Left lung (tissue), 10 donors: ENCODE measurements around the gene RAP1GAP. TPM values are rescaled to one million over a fixed set of nuclear protein-coding genes. Genes with fewer than 3 reads are reported as not detected.
A peak's percentile ranks its signal among the peaks of the same experiment; 100 is the strongest.

Source experiments
- ATAC-seq: fragments of 200-7000 bp; cut with Tn5 transposase; one replicate; pipeline ENCODE4 v1.9.1; 2020; ENCODE audit warnings: moderate library complexity
- DNase-seq, 4 donors: peaks; one replicate each; pipeline ENCODE4 v3.0.0-alpha.2; 2013 to 2020
- H3K27ac ChIP-seq, 2 donors: fragments of 200-600 bp; sonication (generic) in 1 of 2; one replicate each; pipeline versions ENCODE4 v1.5.0 to v1.8.0; 2020 to 2021
- H3K27me3 ChIP-seq, 2 donors: fragments of 200-600 bp; sonication (generic) in 1 of 2; one replicate each; pipeline versions ENCODE4 v1.5.0 to v1.8.0; 2020 to 2021
- H3K36me3 ChIP-seq, 2 donors: fragments of 200-600 bp; sonication (generic) in 1 of 2; one replicate each; pipeline versions ENCODE4 v1.5.0 to v1.8.0; 2020 to 2021
- H3K4me1 ChIP-seq, 2 donors: fragments of 200-600 bp; one replicate each; pipeline ENCODE4 v1.8.0; 2021
- H3K4me3 ChIP-seq, 2 donors: fragments of 200-600 bp; sonication (generic) in 1 of 2; one replicate each; pipeline versions ENCODE4 v1.5.0 to v1.8.0; 2020 to 2021; ENCODE audit warnings: mild to moderate bottlenecking in 1 of 2
- H3K9me3 ChIP-seq, 2 donors: fragments of 200-600 bp; sonication (generic) in 1 of 2; one replicate each; pipeline versions ENCODE4 v1.5.0 to v1.8.0; 2020 to 2021
- intact Hi-C, 2 donors: fragments of 100-400 bp; cut with DNase I; formaldehyde crosslinking; loops; one replicate each; pipeline versions ENCODE4 v1.11.2 to v1.14.2; 2022
- polyA plus RNA-seq, 6 donors: library from polyadenylated mRNA; unstranded; fragments of 120-200 nt; gene quantifications; one replicate each; pipeline ENCODE4 v1.2.1, GENCODE V29; 2013; ENCODE audit not compliant: insufficient read length in 6 of 6
- total RNA-seq, 2 donors: library from RNA; stranded (reverse); fragmentation: NEBNext Ultra II Directional; extraction: Animal tissue kit (Norgen Biotek cat#: 25700); gene quantifications; one replicate each; pipeline ENCODE4 v1.2.1, GENCODE V29; 2021
- TF ChIP-seq, protein P1 (sequence below), 2 donors: fragments of 200-600 bp; sonication (generic) in 1 of 2; IDR thresholded peaks; one replicate each; pipeline versions ENCODE4 v1.5.0 to v1.8.0; 2021; ENCODE audit warnings: antibody characterized with exemption in 2 of 2
- donor health status: DM: no; HTN: yes; CAD: no.
- donor health status: DM: no; HTN: no; CAD: no.

The RAP1GAP gene
- total and polyA plus RNA-seq, 8 donors, result 20.7 to 59.3 (median 45.2) TPM

- intact Hi-C loops, result loop anchor here in 1 of 2 donors (10.0 kb wide), 1 partner anchor 138 kb away; no protein-coding TSS in a partner anchor
- DNase-seq, result peak in 2 of 4 donors; percentile 13 to 51
These were observed 16.0 kb downstream of the RAP1GAP start for GRCh38 chr1:21652937-21653743.

DNA sequence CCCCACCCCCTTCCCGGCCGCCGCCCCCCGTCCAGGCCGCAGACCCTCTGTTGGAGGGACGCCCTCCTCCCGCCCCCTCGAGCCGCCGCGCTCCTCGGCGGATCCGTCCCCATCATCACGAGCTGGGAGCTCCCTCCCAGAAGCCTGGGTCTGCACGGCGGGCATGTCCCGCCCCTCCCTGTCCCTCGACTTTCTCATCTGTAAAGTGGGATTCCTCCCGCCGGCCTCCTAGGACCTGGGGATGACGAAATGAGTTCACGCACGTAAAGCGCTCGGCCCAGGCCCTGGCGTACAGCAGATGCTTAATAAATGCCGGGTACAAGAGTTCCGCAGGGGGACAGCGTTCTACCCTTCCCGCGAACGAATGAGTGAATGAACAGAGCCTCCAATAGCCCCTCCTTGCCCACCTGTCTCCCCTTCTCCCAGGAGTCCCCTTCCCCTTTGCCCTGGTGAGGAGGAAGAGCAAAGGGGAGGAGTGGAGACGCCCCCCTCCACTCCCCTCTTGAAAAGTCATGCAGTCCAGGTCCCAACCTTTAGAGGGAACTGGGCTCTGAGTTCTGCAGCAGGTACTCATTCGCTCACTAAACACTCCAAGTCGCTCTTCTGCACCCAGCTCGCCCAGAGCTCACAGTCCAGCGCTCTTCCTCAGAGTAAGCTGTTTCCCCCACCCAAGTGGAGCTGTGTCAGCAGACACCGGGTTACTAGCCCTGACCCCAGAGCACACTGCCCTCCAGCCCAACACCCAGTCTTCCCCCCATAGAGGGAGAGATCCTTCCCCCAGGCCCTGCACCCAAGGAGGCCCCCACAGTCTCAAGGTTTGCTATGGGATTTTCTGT is 16.8 kb downstream of the RAP1GAP start:
- intact Hi-C loops, result loop anchor here in 1 of 2 donors (10.0 kb wide), 1 partner anchor 138 kb away; no protein-coding TSS in a partner anchor
- peak overlapping the region in 1 of 2 donors; percentile 20 for H3K4me3 ChIP-seq
- TF ChIP-seq, protein P1, sequence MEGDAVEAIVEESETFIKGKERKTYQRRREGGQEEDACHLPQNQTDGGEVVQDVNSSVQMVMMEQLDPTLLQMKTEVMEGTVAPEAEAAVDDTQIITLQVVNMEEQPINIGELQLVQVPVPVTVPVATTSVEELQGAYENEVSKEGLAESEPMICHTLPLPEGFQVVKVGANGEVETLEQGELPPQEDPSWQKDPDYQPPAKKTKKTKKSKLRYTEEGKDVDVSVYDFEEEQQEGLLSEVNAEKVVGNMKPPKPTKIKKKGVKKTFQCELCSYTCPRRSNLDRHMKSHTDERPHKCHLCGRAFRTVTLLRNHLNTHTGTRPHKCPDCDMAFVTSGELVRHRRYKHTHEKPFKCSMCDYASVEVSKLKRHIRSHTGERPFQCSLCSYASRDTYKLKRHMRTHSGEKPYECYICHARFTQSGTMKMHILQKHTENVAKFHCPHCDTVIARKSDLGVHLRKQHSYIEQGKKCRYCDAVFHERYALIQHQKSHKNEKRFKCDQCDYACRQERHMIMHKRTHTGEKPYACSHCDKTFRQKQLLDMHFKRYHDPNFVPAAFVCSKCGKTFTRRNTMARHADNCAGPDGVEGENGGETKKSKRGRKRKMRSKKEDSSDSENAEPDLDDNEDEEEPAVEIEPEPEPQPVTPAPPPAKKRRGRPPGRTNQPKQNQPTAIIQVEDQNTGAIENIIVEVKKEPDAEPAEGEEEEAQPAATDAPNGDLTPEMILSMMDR (IDR thresholded peaks at IDR 0.05), result no peak
- no peaks in the 10 kb centered on the region for H3K36me3 ChIP-seq
- DNase-seq, result no peak
- H3K4me1 ChIP-seq, result peaks cover 0 to 12% of the 10 kb centered on the region in 2 donors
- no peaks in the 10 kb centered on the region for H3K9me3 ChIP-seq
- H3K27ac ChIP-seq, result no peak overlapping the region
- peaks cover 4 to 62% of the 10 kb centered on the region in 2 donors for H3K27me3 ChIP-seq
- ATAC-seq, result peak; percentile 9

More at GRCh38 chr1:21652937-21653743, 16.0 kb downstream of the RAP1GAP start:
- TF ChIP-seq, protein P1 (IDR thresholded peaks at IDR 0.05), result no peak
- H3K36me3 ChIP-seq, result no peaks in the 10 kb centered on the region
- no peaks in the 10 kb centered on the region for H3K9me3 ChIP-seq
- peaks cover 4 to 54% of the 10 kb centered on the region in 2 donors for H3K27me3 ChIP-seq
- peak; percentile 75 for ATAC-seq
- peaks cover 0 to 12% of the 10 kb centered on the region in 2 donors for H3K4me1 ChIP-seq
- no peak overlapping the region for H3K4me3 ChIP-seq
- no peak overlapping the region for H3K27ac ChIP-seq

DNA sequence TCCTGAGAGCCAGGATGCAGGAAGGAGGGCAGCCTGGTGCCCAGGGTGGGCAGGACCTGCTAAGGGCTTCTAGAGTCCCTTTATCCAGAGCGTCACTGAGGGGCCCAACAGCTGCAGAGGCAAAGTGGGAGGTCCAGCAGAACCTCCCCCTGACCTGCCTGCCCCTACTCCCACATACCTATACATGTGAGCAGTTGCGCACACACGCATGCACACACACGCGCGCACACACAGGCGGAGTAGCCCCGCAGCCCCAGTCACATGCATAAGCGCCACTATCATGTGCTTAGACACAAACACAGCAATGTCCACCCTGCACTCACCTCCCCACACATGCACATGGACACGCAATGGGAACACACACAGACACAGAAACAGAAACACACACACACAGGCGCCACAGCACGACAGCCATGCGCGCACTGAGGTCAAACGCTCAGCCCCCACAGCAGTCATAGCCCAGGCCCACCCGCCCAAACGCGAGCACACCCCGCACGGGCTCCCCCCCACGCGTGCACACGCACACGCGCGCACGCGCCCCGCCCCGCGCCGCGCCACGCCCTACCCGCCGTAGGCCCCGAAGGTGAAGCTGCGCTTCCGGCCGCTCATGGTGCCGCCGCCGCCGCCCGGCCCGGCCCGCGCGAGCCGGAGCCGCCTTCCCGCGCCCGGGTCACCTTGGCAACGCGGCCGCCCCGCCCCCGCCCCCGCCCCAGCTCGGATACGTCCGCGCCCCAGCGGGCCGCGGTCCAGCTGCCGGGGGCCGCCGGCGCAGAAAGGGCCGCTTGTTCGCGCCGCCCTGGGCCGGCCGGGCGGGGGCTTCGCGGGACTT is 17.7 kb downstream of the RAP1GAP start:
- DNase-seq (peak in 2 of 4 donors; percentile 60 to 65), ATAC-seq (peak; percentile 56)
- intact Hi-C loops, result loop anchor here in 1 of 2 donors (10.0 kb wide), 1 partner anchor 137 kb away; no protein-coding TSS in a partner anchor
- Histone ChIP-seq H3K4me3 (peak overlapping the region in 1 of 2 donors; percentile 39), H3K9me3 (no peaks in the 10 kb centered on the region), H3K36me3 (no peaks in the 10 kb centered on the region), H3K27ac (no peak overlapping the region), H3K27me3 (peaks cover 4 to 71% of the 10 kb centered on the region in 2 donors), H3K4me1 (peaks cover 0 to 12% of the 10 kb centered on the region in 2 donors)
- TF ChIP-seq, protein P1 (IDR thresholded peaks at IDR 0.05), result no peak

DNA sequence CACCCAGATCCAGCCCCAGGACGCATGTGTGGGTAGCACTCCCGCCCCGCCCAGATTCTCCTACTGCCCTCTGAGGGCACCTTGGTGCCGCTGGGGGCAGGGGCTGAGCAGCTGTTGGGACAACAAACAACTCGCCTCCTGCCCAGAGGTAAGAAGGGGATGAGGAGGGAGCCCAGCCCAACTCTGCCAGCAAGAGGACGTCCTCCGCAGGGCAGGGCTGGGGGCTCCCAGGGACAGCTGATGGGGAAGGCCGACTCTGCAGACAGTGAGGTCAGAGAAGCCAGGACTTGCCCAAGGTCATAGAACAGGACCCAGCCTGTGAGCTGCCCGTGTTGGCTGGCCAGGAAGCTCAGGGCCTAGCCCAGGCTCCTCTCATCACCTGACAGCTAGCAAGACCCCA is 18.8 kb downstream of the RAP1GAP start:
- TF ChIP-seq, protein P1 (IDR thresholded peaks at IDR 0.05), result no peak
- DNase-seq, result no peak
- Histone ChIP-seq H3K36me3 (no peaks in the 10 kb centered on the region), H3K27ac (no peak overlapping the region), H3K27me3 (peaks cover 4 to 81% of the 10 kb centered on the region in 2 donors), H3K4me3 (no peak overlapping the region), H3K9me3 (no peaks in the 10 kb centered on the region), H3K4me1 (peaks cover 0 to 12% of the 10 kb centered on the region in 2 donors)
- no peak for ATAC-seq
- intact Hi-C loops, result loop anchor here in 1 of 2 donors (10.0 kb wide), 1 partner anchor 136 kb away; no protein-coding TSS in a partner anchor
